Esophagus (tissue), 2 donors: ENCODE data around the gene SCN8A. TPM values are rescaled to one million over a fixed set of nuclear protein-coding genes. Genes with fewer than 3 reads are reported as not detected.

Source experiments
- H3K27ac ChIP-seq, 2 donors: one replicate each; pipeline ENCODE4 v1.5.1; 2013; ENCODE audit warnings: low read depth in 2 of 2, mild to moderate bottlenecking in 2 of 2, inconsistent platforms in 1 of 2, low read length in 1 of 2, moderate library complexity in 1 of 2
- H3K27me3 ChIP-seq, 2 donors: one replicate each; pipeline ENCODE4 v1.6.1; 2013; ENCODE audit warnings: low read length in 2 of 2, control low read depth in 1 of 2, mild to moderate bottlenecking in 1 of 2; ENCODE audit not compliant: insufficient read depth in 2 of 2, control insufficient read depth in 1 of 2
- H3K36me3 ChIP-seq, 2 donors: one replicate each; pipeline ENCODE4 v1.6.1; 2013; ENCODE audit warnings: low read length in 1 of 2; ENCODE audit not compliant: control insufficient read depth in 2 of 2, insufficient read depth in 2 of 2
- H3K4me1 ChIP-seq, 2 donors: one replicate each; pipeline ENCODE4 v1.6.1; 2013; ENCODE audit warnings: low read length in 1 of 2; ENCODE audit not compliant: control insufficient read depth in 2 of 2, insufficient read depth in 2 of 2
- H3K4me3 ChIP-seq, 2 donors: one replicate each; pipeline ENCODE4 v1.5.1; 2013; ENCODE audit warnings: low read length in 2 of 2, mild to moderate bottlenecking in 2 of 2, low read depth in 1 of 2, moderate library complexity in 1 of 2
- H3K9me3 ChIP-seq, 2 donors: one replicate each; pipeline ENCODE4 v1.6.1; 2013; ENCODE audit warnings: mild to moderate bottlenecking in 2 of 2, low read depth in 1 of 2, low read length in 1 of 2, moderate library complexity in 1 of 2; ENCODE audit not compliant: control insufficient read depth in 2 of 2, insufficient read depth in 1 of 2
- WGBS, 2 donors: extraction: QIAGEN DNeasy Blood & Tissue Kit; methylation state at CpG; one replicate each; pipeline ENCODE4 v1.1.7; 2013; 5-methylcytosine and 5-hydroxymethylcytosine counted together
- polyA plus RNA-seq, 2 donors: library from polyadenylated mRNA; stranded (reverse); fragments of 200-250 nt; gene quantifications; one replicate each; pipeline ENCODE4 v1.2.3, GENCODE V29; 2013
- donor health status: healthy with polysubstance abuse.
- donor health status: Bipolar disorder and iron deficiency.

SCN8A gene
- polyA plus RNA-seq, 2 donors, result 0.09 to 0.14 TPM

GRCh38 chr12:51811203-51812202 is 220.5 kb downstream of the SCN8A start:
- Histone ChIP-seq H3K4me1 (peaks cover 0 to 4% of the 10 kb centered on the region in 2 donors), H3K36me3 (no peaks in the 10 kb centered on the region), H3K27me3 (peaks cover 0 to 2% of the 10 kb centered on the region in 2 donors), H3K9me3 (no peaks in the 10 kb centered on the region), H3K27ac (no peak overlapping the region), H3K4me3 (no peak overlapping the region)
- 73 to 74% methylated on average over 13 of the region's 13 CpGs for WGBS, 2 donors

DNA sequence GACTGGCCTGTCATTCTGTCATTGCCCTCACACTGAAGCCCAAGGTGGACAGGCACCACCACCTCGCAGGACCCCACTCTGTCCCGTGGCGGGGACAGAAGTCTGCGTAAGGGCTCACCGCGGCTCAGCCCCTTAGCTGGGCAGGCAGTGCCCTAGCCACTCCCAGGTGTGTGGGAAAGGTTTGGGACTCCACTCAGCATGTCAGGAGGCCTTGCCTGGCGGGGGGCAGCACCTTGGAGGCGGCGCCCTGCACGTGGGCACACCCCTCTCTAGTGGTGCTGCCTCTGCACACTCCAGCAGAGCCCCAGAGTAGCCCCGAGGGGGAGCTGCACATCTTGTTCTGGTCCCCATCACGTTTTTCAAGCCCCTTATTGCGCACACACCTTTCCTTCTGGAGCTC is 221.8 kb downstream of the SCN8A start:
- no peaks in the 10 kb centered on the region for H3K9me3 ChIP-seq
- no peaks in the 10 kb centered on the region for H3K36me3 ChIP-seq
- H3K27me3 ChIP-seq, result peaks cover 0 to 2% of the 10 kb centered on the region in 2 donors
- no peak overlapping the region for H3K4me3 ChIP-seq
- H3K4me1 ChIP-seq, result peaks cover 0 to 4% of the 10 kb centered on the region in 2 donors
- WGBS, 2 donors, result 84 to 85% methylated on average over 13 of the region's 13 CpGs
- H3K27ac ChIP-seq, result no peak overlapping the region

- H3K36me3 ChIP-seq, result no peaks in the 10 kb centered on the region
- 12 to 20% methylated on average over 19 to 34 of the region's 34 CpGs for WGBS, 2 donors
- peaks cover 0 to 2% of the 10 kb centered on the region in 2 donors for H3K27me3 ChIP-seq
- H3K4me1 ChIP-seq, result peaks cover 0 to 4% of the 10 kb centered on the region in 2 donors
- H3K9me3 ChIP-seq, result no peaks in the 10 kb centered on the region
- peak overlapping the region; percentile 48 to 50 for H3K4me3 ChIP-seq
- H3K27ac ChIP-seq, result no peak overlapping the region
These were observed 222.9 kb downstream of the SCN8A start for GRCh38 chr12:51813931-51814310.

- H3K27me3 ChIP-seq, result peaks cover 0 to 2% of the 10 kb centered on the region in 2 donors
- WGBS, 2 donors, result 4% methylated on average over 84 to 100 of the region's 100 CpGs
- H3K4me1 ChIP-seq, result peaks cover 0 to 4% of the 10 kb centered on the region in 2 donors
- H3K4me3 ChIP-seq, result peak overlapping the region; percentile 48 to 50
- no peaks in the 10 kb centered on the region for H3K9me3 ChIP-seq
- no peaks in the 10 kb centered on the region for H3K36me3 ChIP-seq
- H3K27ac ChIP-seq, result peak overlapping the region; percentile 27 to 59
These were observed 223.5 kb downstream of the SCN8A start for GRCh38 chr12:51814311-51815088.

DNA sequence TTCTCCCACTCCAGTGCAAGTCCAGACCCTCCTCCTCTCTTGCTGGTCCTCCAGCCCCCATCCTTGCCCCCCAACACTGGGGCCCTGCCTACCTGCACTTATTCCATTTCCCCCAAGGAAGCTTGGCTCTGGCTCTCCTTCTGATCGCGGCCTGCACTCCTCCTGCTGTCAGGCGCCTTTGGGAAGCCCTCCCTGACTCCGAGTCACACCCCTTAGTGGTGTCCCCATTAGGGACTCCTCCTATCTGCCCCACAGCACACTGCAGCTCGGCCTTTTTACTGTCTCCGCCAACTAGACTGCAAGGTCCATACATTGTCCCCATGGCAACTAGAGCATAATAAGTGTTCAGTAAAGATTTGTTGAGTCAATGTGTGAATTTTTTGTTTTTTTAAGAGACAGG is 224.5 kb downstream of the SCN8A start:
- 87 to 91% methylated on average over 6 of the region's 6 CpGs for WGBS, 2 donors
- H3K4me3 ChIP-seq, result no peak overlapping the region
- H3K9me3 ChIP-seq, result no peaks in the 10 kb centered on the region
- H3K27ac ChIP-seq, result no peak overlapping the region
- H3K36me3 ChIP-seq, result no peaks in the 10 kb centered on the region
- H3K27me3 ChIP-seq, result peaks cover 0 to 2% of the 10 kb centered on the region in 2 donors
- H3K4me1 ChIP-seq, result peaks cover 4% of the 10 kb centered on the region in 2 donors

- Histone ChIP-seq H3K27ac (no peak overlapping the region), H3K9me3 (no peaks in the 10 kb centered on the region), H3K27me3 (peaks cover 0 to 2% of the 10 kb centered on the region in 2 donors), H3K4me1 (peaks cover 4 to 9% of the 10 kb centered on the region in 2 donors), H3K36me3 (no peaks in the 10 kb centered on the region), H3K4me3 (no peak overlapping the region)
- WGBS, 2 donors, result 84 to 85% methylated on average over 10 of the region's 10 CpGs
These were observed 226.3 kb downstream of the SCN8A start for GRCh38 chr12:51817027-51817953.

- no peaks in the 10 kb centered on the region for H3K36me3 ChIP-seq
- no peak overlapping the region for H3K4me3 ChIP-seq
- H3K27me3 ChIP-seq, result peaks cover 0 to 2% of the 10 kb centered on the region in 2 donors
- H3K4me1 ChIP-seq, result peaks cover 4 to 9% of the 10 kb centered on the region in 2 donors
- H3K9me3 ChIP-seq, result no peaks in the 10 kb centered on the region
- no peak overlapping the region for H3K27ac ChIP-seq
- WGBS, 2 donors, result 94% methylated on average over 5 of the region's 5 CpGs
These were observed 227.1 kb downstream of the SCN8A start for GRCh38 chr12:51818086-51818485.

GRCh38 chr12:51818566-51819300 is 227.7 kb downstream of the SCN8A start:
- Histone ChIP-seq H3K9me3 (no peaks in the 10 kb centered on the region), H3K4me3 (no peak overlapping the region), H3K36me3 (no peaks in the 10 kb centered on the region), H3K27ac (no peak overlapping the region), H3K4me1 (peaks cover 4 to 9% of the 10 kb centered on the region in 2 donors), H3K27me3 (peaks cover 0 to 1% of the 10 kb centered on the region in 2 donors)
- WGBS, 2 donors, result 79 to 84% methylated on average over 4 of the region's 4 CpGs
